NCI-H1436 treated with DMSO at 0.1 percent for 48 hours (cell line): Measurements from ENCODE around the gene SYNJ2BP.

Source experiments
- DNase-seq: peaks from one replicate; lab custom pipeline; 2025; lab: John Stamatoyannopoulos, UW

SYNJ2BP gene

DNA sequence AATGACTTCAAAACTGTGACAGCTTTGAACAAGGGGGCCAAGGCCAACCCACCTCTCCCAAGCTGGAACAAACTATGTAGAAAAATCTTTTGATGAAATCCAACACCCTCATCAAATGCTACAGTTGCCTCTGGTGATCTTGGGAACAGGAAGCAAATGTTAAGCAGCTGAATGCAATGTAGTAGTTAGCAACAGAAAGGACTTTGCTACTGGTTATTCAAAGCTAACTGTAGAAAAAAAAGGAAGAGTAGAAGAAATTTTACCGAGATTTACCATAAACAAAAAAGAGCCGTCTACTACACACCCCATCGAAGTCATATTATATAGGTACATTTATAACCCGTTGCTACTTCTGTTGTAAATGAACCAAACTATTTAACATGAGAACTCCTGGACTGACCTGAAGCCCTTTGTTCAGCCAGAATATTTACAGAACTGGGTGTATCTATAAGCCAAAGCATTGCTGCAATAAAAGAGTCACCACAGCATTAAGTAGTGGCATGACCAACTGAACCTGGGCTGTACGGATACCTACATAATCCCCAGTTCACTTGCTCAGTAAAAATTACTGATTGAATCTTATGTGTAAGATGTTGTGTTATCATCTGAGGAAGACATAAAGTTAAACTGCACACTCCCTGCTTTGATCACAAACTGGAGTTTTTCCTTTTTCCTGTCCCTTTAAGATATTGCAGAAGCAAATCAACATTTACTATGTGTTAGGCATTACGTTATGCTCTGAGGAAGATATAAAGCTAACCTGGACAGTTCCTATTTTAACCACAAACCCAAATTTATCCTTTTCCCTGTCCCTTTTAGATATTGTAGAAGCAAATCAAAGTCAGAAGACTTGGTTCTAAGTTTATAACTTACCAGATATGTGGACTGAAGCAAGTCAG lies 25.1 kb downstream of the SYNJ2BP start:
- DNase-seq = no peak

DNA sequence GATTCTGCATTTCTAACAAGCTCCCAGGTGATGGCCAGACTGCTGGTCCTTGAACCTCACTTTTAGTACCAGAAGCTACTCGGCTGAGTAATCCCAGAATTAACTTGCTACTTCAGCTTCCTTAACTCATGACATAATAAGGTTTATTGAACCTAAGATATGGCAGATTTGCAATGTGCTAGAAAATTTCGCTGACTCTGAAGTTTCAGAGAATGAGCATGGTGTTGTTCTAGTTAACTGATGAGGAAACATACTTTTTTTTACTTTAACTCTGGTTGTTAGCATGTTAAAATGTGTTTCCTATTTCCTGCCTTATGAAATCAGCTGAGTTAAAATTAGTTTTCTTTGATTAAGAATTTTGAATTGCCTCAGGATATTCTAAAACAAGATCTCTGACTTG lies 34.4 kb downstream of the SYNJ2BP start:
- no peak for DNase-seq

DNA sequence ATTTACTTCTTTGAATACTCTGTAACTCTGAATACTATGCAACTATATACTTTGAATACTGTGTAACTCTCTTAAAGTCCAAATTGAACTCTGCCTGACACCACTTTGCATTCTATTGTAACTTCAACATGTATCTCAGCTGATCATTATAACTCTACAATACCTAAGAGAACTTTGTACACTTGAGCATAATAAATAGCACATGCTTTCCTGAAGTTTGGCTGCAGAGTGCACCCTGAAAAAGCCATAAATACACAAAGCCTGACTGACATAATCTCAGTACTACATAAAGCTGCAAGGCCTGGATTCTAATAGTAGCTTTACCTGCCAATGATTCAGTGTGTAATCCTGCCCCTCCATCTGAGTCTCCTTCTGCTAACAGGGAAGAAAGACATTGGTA lies 36.1 kb downstream of the SYNJ2BP start:
- no peak for DNase-seq

DNA sequence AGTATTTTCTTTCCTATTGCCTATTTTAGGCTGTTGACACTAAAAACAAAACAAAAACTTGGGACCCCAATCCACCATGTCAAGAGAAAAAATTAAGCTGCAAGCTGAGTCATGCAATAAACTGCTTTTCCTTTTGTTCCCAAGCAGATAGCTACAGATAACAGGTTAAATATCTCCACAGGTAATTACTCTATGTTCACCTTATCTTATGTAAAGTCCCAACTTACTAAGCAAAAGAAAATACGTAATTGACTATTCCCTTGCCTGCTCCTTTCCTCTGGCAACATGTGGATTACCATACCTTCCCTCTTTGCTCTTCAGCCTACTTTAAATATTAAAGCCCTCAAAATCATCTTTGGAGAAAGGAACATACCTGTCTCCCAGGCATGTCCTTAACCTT lies 38.2 kb downstream of the SYNJ2BP start:
- DNase-seq = no peak
